Measurements from ENCODE around the gene LMCD1.

DNA sequence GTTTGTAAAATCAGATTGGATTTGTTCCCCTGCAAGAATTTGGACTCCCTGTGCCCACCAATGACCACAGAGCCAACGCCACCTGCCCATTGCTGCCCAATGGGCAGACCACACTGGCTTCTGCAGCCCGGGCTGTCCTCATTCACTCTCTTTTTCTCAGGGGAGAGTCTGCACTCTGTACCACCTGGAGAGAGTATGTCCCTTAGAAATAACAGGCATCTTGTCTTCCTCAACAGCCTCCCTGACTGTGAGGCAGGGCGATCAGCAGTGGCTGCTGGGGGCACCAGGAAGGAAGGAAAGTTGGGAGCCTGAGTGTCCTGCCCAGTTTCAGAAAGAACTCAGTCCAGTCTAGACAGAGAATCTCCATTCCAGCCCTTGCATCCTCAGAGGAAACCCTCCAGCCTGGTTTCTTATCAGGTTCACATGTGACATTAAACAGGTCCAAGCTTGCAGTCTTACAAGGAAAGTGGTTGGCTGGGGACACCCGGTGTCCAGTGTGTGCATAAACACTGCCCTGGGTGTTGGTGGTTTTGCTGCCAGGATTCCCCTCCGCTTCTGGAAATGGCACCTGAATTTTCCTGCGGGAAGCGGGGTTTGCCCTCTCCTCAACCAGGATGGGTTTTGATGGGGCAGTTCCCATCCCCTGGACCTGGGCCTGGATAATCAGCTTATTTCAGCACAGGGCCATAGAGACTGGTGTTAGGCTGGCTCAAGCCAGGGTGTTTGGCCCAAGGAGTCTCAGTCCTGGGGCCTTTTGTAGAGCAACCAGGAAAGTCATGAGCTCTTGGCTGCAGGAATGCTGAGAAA is 105.8 kb downstream of the LMCD1 start:
- TF ChIP-seq, protein P1, sequence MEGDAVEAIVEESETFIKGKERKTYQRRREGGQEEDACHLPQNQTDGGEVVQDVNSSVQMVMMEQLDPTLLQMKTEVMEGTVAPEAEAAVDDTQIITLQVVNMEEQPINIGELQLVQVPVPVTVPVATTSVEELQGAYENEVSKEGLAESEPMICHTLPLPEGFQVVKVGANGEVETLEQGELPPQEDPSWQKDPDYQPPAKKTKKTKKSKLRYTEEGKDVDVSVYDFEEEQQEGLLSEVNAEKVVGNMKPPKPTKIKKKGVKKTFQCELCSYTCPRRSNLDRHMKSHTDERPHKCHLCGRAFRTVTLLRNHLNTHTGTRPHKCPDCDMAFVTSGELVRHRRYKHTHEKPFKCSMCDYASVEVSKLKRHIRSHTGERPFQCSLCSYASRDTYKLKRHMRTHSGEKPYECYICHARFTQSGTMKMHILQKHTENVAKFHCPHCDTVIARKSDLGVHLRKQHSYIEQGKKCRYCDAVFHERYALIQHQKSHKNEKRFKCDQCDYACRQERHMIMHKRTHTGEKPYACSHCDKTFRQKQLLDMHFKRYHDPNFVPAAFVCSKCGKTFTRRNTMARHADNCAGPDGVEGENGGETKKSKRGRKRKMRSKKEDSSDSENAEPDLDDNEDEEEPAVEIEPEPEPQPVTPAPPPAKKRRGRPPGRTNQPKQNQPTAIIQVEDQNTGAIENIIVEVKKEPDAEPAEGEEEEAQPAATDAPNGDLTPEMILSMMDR (conservative IDR thresholded peaks at IDR 0.05; ENCODE audit: low read length), result peak; percentile 34; the same call in 1 of the 2 replicates
- no peak for TF ChIP-seq EZH2phosphoT487 (IDR thresholded peaks at IDR 0.05; ENCODE audit: borderline replicate concordance)

Data from Loucy (cell line).